ENCODE measurements around the gene CAMSAP2. TPM values are rescaled to one million over a fixed set of nuclear protein-coding genes. Genes with fewer than 3 reads are reported as not detected.

Gene CAMSAP2
- total and polyA plus RNA-seq, 8 donors: 32.2 to 55.0 (median 48.8) TPM

GRCh38 chr1:200727257-200727656 is 11.4 kb upstream of the CAMSAP2 start:
- ATAC-seq: no peak
- H3K9me3 ChIP-seq: no peaks in the 10 kb centered on the region
- H3K36me3 ChIP-seq: no peaks in the 10 kb centered on the region
- no peak overlapping the region for H3K4me3 ChIP-seq
- no peak for DNase-seq
- no peaks in the 10 kb centered on the region for H3K4me1 ChIP-seq
- TF ChIP-seq CTCF (IDR thresholded peaks at IDR 0.05): no peak
- no peak overlapping the region for H3K27ac ChIP-seq
- intact Hi-C loops (cut with DNase I): no loop called here
- H3K27me3 ChIP-seq: no peaks in the 10 kb centered on the region

GRCh38 chr1:200729863-200730262 is 8.8 kb upstream of the CAMSAP2 start:
- Histone ChIP-seq H3K4me3 (no peak overlapping the region), H3K4me1 (no peaks in the 10 kb centered on the region), H3K36me3 (no peaks in the 10 kb centered on the region), H3K9me3 (no peaks in the 10 kb centered on the region), H3K27ac (no peak overlapping the region), H3K27me3 (no peaks in the 10 kb centered on the region)
- no peak for TF ChIP-seq CTCF (IDR thresholded peaks at IDR 0.05)
- intact Hi-C loops (cut with DNase I): no loop called here
- no peak for DNase-seq
- no peak for ATAC-seq

DNA sequence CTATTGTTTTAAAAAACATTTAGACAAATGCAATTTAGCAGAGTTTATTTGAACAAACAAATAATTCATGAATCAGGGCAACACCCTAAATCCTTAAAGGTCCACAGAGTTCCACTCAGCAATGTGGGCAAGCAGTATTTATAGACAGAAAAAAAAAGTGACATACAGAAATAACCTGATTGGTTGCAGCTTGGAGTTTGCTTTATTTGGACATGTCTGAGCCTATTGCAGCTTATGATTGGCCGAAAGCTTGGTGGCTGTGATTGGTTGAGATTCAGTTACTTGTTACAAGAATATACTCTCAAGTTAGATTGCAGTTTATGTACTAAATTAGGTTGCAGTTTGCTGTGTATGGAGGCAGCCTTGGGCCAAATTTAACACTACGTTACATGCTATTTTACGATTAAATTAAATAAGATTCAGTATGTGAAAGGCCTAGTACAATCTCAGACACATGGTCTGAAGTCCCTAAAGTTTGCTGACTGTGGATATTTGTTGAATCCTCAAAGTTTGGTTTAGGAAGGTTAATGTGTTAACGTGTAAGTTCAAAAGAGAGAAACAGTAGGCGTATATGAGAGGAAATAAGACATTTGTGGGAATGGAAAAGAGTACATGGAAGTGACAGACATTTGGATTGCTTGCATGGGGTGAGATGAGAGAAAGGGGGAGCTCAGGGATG is 6.9 kb upstream of the CAMSAP2 start:
- Histone ChIP-seq H3K4me1 (no peaks in the 10 kb centered on the region), H3K27ac (no peak overlapping the region), H3K4me3 (no peak overlapping the region), H3K9me3 (no peaks in the 10 kb centered on the region), H3K36me3 (no peaks in the 10 kb centered on the region), H3K27me3 (no peaks in the 10 kb centered on the region)
- DNase-seq (no peak), ATAC-seq (no peak)
- no peak for TF ChIP-seq CTCF (IDR thresholded peaks at IDR 0.05)
- intact Hi-C loops (cut with DNase I): no loop called here

- Histone ChIP-seq H3K36me3 (no peaks in the 10 kb centered on the region), H3K27ac (no peak overlapping the region), H3K9me3 (no peaks in the 10 kb centered on the region), H3K4me3 (no peak overlapping the region), H3K4me1 (no peaks in the 10 kb centered on the region), H3K27me3 (no peaks in the 10 kb centered on the region)
- no peak for DNase-seq
- ATAC-seq: no peak
- no peak for TF ChIP-seq CTCF (IDR thresholded peaks at IDR 0.05)
- intact Hi-C loops (cut with DNase I): no loop called here
These were observed 6.3 kb upstream of the CAMSAP2 start for GRCh38 chr1:200732438-200732837.

DNA sequence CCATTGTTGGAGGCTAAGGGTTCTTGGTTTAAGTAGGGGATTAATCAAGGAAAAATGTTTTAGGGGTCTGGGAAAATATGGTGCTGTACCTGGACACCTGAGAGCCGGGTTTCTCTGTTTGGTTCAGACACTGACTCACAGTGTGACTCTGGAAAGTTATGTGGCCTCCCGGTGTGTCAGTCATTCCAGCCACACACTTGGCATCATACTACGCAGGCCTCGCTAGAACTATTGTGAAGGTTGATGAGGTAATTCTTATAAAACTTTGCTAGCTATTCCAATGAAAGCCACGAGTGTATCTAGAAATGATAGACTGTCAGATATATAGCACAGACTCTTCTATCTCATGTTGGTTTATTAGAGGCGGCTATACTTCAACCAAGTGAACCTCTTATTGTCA is 4.8 kb upstream of the CAMSAP2 start:
- H3K9me3 ChIP-seq: no peaks in the 10 kb centered on the region
- ATAC-seq (no peak), DNase-seq (no peak)
- H3K27ac ChIP-seq: no peak overlapping the region
- H3K4me3 ChIP-seq: no peak overlapping the region
- peaks cover 0 to 5% of the 10 kb centered on the region in 2 donors for H3K4me1 ChIP-seq
- peaks cover 0 to 13% of the 10 kb centered on the region in 2 donors for H3K27me3 ChIP-seq
- intact Hi-C loops (cut with DNase I): no loop called here
- H3K36me3 ChIP-seq: no peaks in the 10 kb centered on the region
- no peak for TF ChIP-seq CTCF (IDR thresholded peaks at IDR 0.05)
